Endothelial cell of umbilical vein (primary cell): Measurements from ENCODE around the gene DUSP28. TPM values are rescaled to one million over a fixed set of nuclear protein-coding genes. Genes with fewer than 3 reads are reported as not detected.

ENCODE experiments used
- BruUV-seq: library from RNA; stranded (reverse); fragments of 400-500 nt; replicated peaks from 2 replicates; lab custom pipeline; 2021; lab: Mats Ljungman, UMichigan
- CTCF ChIA-PET: fragments of 300-600, 350-600 bp; sonication (Branson Sonifier 250); formaldehyde crosslinking; loops from one replicate; lab custom pipeline; 2021; ENCODE audit warnings: antibody characterized with exemption, inconsistent platforms; lab: Charles Lee
- POLR2A ChIA-PET: fragments of 300-600, 350-600 bp; sonication (Branson Sonifier 250); formaldehyde crosslinking; loops from one replicate; lab custom pipeline; 2021; ENCODE audit warnings: antibody characterized with exemption, inconsistent platforms; lab: Charles Lee
- DNase-seq: peaks from one replicate; pipeline ENCODE4 v3.0.0-alpha.2; 2011; ENCODE audit warnings: low read depth, low spot score
- FAIRE-seq: peaks from 2 replicates; lab custom pipeline; 2011; peaks lifted over from hg19 to GRCh38; lab: Jason Lieb, UNC
- H2AFZ ChIP-seq: 2 replicates; pipeline ENCODE4 v1.6.0; 2012; ENCODE audit warnings: low read depth, low read length, control low read depth, inconsistent platforms
- H3K27ac ChIP-seq: 2 replicates; pipeline ENCODE4 v1.5.1; 2011; ENCODE audit warnings: low read depth, mild to moderate bottlenecking, control low read depth, low read length, moderate library complexity; ENCODE audit not compliant: insufficient read depth
- H3K27me3 ChIP-seq, 2 experiments: 2 replicates each; pipeline versions ENCODE4 v1.6.0 to v1.6.1; 2011; ENCODE audit warnings: low read length in 2 of 2, mixed read lengths in 1 of 2; ENCODE audit not compliant: control insufficient read depth in 2 of 2, insufficient read depth in 2 of 2
- H3K36me3 ChIP-seq, 2 experiments: 2 replicates in 1 of 2; 3 replicates in 1 of 2; pipeline ENCODE4 v1.5.1; 2011; ENCODE audit warnings: low read length in 2 of 2, mild to moderate bottlenecking in 1 of 2, moderate library complexity in 1 of 2; ENCODE audit not compliant: control insufficient read depth in 2 of 2, insufficient read depth in 2 of 2; ENCODE audit errors: extremely low read depth in 1 of 2
- H3K4me1 ChIP-seq: 3 replicates; pipeline ENCODE4 v1.5.1; 2011; ENCODE audit warnings: mild to moderate bottlenecking, low read length; ENCODE audit not compliant: control insufficient read depth, insufficient read depth; ENCODE audit errors: extremely low read depth
- H3K4me2 ChIP-seq: 2 replicates; pipeline ENCODE4 v1.6.1; 2011; ENCODE audit warnings: low read length, control low read depth, mixed read lengths; ENCODE audit not compliant: insufficient read depth
- H3K4me3 ChIP-seq, 3 experiments: fragments of 200-600 bp in 1 of 3; sonication (generic), shearing (Covaris generic) in 1 of 3; replicated peaks in 1 of 3; 2 replicates each; pipeline ENCODE4 v1.5.1; 2011 to 2016; ENCODE audit warnings: control low read depth in 3 of 3, low read length in 3 of 3, mild to moderate bottlenecking in 2 of 3, inconsistent platforms in 1 of 3, low read depth in 1 of 3, moderate library complexity in 1 of 3; ENCODE audit not compliant: insufficient read depth in 1 of 3
- H3K79me2 ChIP-seq: 2 replicates; pipeline ENCODE4 v1.6.0; 2012; ENCODE audit warnings: low read length, inconsistent platforms; ENCODE audit not compliant: control insufficient read depth, insufficient read depth
- H3K9ac ChIP-seq: replicated peaks from 2 replicates; pipeline ENCODE3; 2011; ENCODE audit warnings: low read length, control low read depth; ENCODE audit not compliant: insufficient read depth; ENCODE audit errors: extremely low read depth
- H3K9me1 ChIP-seq: replicated peaks from 3 replicates; pipeline ENCODE4 v1.6.0; 2011; ENCODE audit warnings: mild to moderate bottlenecking, low read length; ENCODE audit not compliant: control insufficient read depth, insufficient read depth; ENCODE audit errors: extremely low read depth
- H3K9me3 ChIP-seq: replicated peaks from 2 replicates; pipeline ENCODE4 v1.5.1; 2012; ENCODE audit warnings: low read length, inconsistent platforms; ENCODE audit not compliant: control insufficient read depth, insufficient read depth
- H4K20me1 ChIP-seq: replicated peaks from 2 replicates; pipeline ENCODE3; 2011; ENCODE audit warnings: mild to moderate bottlenecking, low read length; ENCODE audit not compliant: control insufficient read depth, insufficient read depth; ENCODE audit errors: extremely low read depth
- CTCF ChIP-seq, 2 donors: IDR thresholded peaks; 1 replicate in 1 of 2; 2 replicates in 1 of 2; pipeline ENCODE4 v1.5.1; 2011; ENCODE audit warnings: low read length in 2 of 2, mild to moderate bottlenecking in 2 of 2, moderate library complexity in 2 of 2, control low read depth in 1 of 2, inconsistent platforms in 1 of 2, low read depth in 1 of 2; ENCODE audit not compliant: insufficient read depth in 1 of 2; ENCODE audit errors: extremely low read depth in 1 of 2
- EZH2 ChIP-seq: IDR thresholded peaks from 2 replicates; pipeline ENCODE4 v1.6.1; 2012; ENCODE audit warnings: borderline replicate concordance, low read depth, mild to moderate bottlenecking, moderate library complexity, low read length, inconsistent platforms; ENCODE audit not compliant: severe bottlenecking
- FOS ChIP-seq: IDR thresholded peaks from 2 replicates; pipeline ENCODE4 v1.6.1; 2011; ENCODE audit warnings: mild to moderate bottlenecking, low read length, moderate library complexity, borderline replicate concordance; ENCODE audit not compliant: insufficient read depth
- GATA2 ChIP-seq: IDR thresholded peaks from 2 replicates; pipeline ENCODE4 v1.7.0; 2011; ENCODE audit warnings: low read depth, mild to moderate bottlenecking, moderate library complexity, mixed read lengths, low read length; ENCODE audit not compliant: insufficient read length, insufficient read depth
- JUN ChIP-seq: IDR thresholded peaks from 2 replicates; pipeline ENCODE4 v1.6.1; 2011; ENCODE audit warnings: borderline replicate concordance, low read depth; ENCODE audit not compliant: insufficient read length, insufficient read depth
- MYC ChIP-seq: IDR thresholded peaks from one replicate; pipeline ENCODE4 v1.6.1; 2011; ENCODE audit warnings: mild to moderate bottlenecking, low read depth, low read length
- POLR2A ChIP-seq: IDR thresholded peaks from 2 replicates; pipeline ENCODE4 v1.6.1; 2012; ENCODE audit warnings: low read depth, mild to moderate bottlenecking, control low read depth, low read length
- POLR2AphosphoS5 ChIP-seq: IDR thresholded peaks from 2 replicates; pipeline ENCODE4 v1.6.1; 2012; ENCODE audit warnings: low read depth, mild to moderate bottlenecking, control low read depth, low read length, moderate library complexity; ENCODE audit not compliant: insufficient read depth
- dilution Hi-C: fragments of 300-500 bp; cut with MboI; formaldehyde crosslinking; loops from one replicate; pipeline ENCODE4 v1.15.0; 2019; ENCODE audit warnings: low sequenced_read_pairs; ENCODE audit not compliant: extremely low pct_ligation_motif_present
- intact Hi-C: fragments of 100-400 bp; cut with micrococcal nuclease; formaldehyde crosslinking; loops from one replicate; pipeline ENCODE4 v1.10.0; 2022
- polyA plus RNA-seq, 4 experiments: library from polyadenylated mRNA; depleted of rRNA in 3 of 4; stranded (reverse) in 3 of 4; unstranded in 1 of 4; fragments of >200 nt; gene quantifications; 2 replicates each; pipeline versions ENCODE4 v1.2.1 to v1.2.3, GENCODE V29; 2011 to 2012; ENCODE audit warnings: missing spikeins in 1 of 4
- total RNA-seq: library from RNA; stranded (reverse); gene quantifications from 2 replicates; pipeline ENCODE4 v1.2.3, GENCODE V29; 2021
- TF ChIP-seq, protein P1 (sequence below): IDR thresholded peaks from 2 replicates; pipeline ENCODE4 v1.6.1; 2011; ENCODE audit not compliant: insufficient read depth, insufficient read length

Gene DUSP28
- total and polyA plus RNA-seq, 2 donors (not counting 3 experiments of a cell fraction or from before 2014, with no cell fraction given), result 2.2 to 4.3 TPM

DNA sequence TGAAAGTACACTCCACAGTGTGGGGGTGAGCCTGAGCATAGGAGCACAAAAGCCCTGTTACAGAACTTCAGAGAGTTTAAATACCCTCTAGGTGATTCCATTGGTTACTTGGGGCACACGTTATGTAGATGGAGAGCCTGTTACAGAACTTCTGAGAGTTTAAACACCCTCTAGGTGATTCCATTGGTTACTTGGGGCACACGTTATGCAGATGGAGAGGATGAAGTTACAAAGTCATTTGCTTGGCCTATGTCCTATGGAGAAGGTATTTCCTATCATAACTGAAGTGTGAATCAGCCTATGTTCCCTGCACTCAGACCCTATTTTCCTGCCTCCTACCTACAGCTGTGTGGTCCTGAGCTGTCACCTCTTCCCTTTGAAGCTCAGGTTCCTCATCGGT is 22.6 kb downstream of the DUSP28 start:
- H3K79me2 ChIP-seq, result peaks cover 38% of the 10 kb centered on the region
- no peak overlapping the region for H3K9ac ChIP-seq
- TF ChIP-seq JUN, result no peak
- TF ChIP-seq, protein P1, sequence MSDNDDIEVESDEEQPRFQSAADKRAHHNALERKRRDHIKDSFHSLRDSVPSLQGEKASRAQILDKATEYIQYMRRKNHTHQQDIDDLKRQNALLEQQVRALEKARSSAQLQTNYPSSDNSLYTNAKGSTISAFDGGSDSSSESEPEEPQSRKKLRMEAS, result no peak
- no peak for TF ChIP-seq POLR2AphosphoS5
- TF ChIP-seq FOS, result no peak
- TF ChIP-seq MYC, result no peak
- no peak for TF ChIP-seq GATA2
- no peak for TF ChIP-seq CTCF (IDR thresholded peaks at IDR 0.05; ENCODE audit: extremely low read depth in 1 of 2, insufficient read depth in 1 of 2, low read depth in 1 of 2, low read length in 2 of 2)
- TF ChIP-seq EZH2, result no peak
- no peak for TF ChIP-seq POLR2A
- FAIRE-seq (no peak), DNase-seq (no peak)
- no peak overlapping the region for H3K4me2 ChIP-seq
- intact Hi-C loops, result no loop called here
- dilution Hi-C loops, result no loop called here
- H3K9me1 ChIP-seq, result no peaks in the 10 kb centered on the region
- H3K4me1 ChIP-seq, result peaks cover 12% of the 10 kb centered on the region
- POLR2A ChIA-PET, result no interaction called here
- H3K9me3 ChIP-seq, result no peaks in the 10 kb centered on the region
- no peak overlapping the region for H2AFZ ChIP-seq
- no peaks in the 10 kb centered on the region for H3K27me3 ChIP-seq
- no peak overlapping the region for H3K4me3 ChIP-seq
- H4K20me1 ChIP-seq, result no peaks in the 10 kb centered on the region
- no TSS peak for BruUV-seq
- peaks cover 0 to 7% of the 10 kb centered on the region in 2 experiments for H3K36me3 ChIP-seq
- CTCF ChIA-PET, result interaction anchor here (1.2 to 1.4 kb wide), 2 partner anchors 13 to 17 kb away, joined by 3 to 5 read pairs; no protein-coding TSS in a partner anchor
- H3K27ac ChIP-seq, result no peak overlapping the region
